ENCODE measurements around the gene CLDN6. TPM values are rescaled to one million over a fixed set of nuclear protein-coding genes. Genes with fewer than 3 reads are reported as not detected.
A peak's percentile ranks its signal among the peaks of the same experiment; 100 is the strongest.

The CLDN6 gene
- total and polyA plus RNA-seq, 8 donors, result not detected

- H3K27me3 ChIP-seq, result peaks cover 0 to 8% (median 0%) of the 10 kb centered on the region in 3 donors
- peak overlapping the region; percentile 57 to 92 (median 78) for H3K4me3 ChIP-seq
- peaks cover 18 to 53% (median 26%) of the 10 kb centered on the region in 4 donors for H3K4me1 ChIP-seq
- peak overlapping the region; percentile 75 to 88 (median 85) for H3K27ac ChIP-seq
- DNase-seq, result no peak
- H3K36me3 ChIP-seq, result peaks cover 0 to 5% (median under 1%) of the 10 kb centered on the region in 4 donors
- intact Hi-C loops (cut with DNase I; ENCODE audit: low total_unique reads), result loop anchor here (5.0 kb wide), 1 partner anchor 68 kb away; no protein-coding TSS in a partner anchor
- H3K9me3 ChIP-seq, result no peaks in the 10 kb centered on the region
- TF ChIP-seq POLR2A (IDR thresholded peaks at IDR 0.05) (no peak), CTCF (IDR thresholded peaks at IDR 0.05) (no peak), POLR2AphosphoS5 (IDR thresholded peaks at IDR 0.05) (no peak), EP300 (IDR thresholded peaks at IDR 0.05) (no peak)
- 50 to 65% (median 53%) methylated on average over 9 of the region's 9 CpGs for WGBS, 5 donors
These were observed 41.8 kb upstream of the CLDN6 start for GRCh38 chr16:3059723-3060242.

DNA sequence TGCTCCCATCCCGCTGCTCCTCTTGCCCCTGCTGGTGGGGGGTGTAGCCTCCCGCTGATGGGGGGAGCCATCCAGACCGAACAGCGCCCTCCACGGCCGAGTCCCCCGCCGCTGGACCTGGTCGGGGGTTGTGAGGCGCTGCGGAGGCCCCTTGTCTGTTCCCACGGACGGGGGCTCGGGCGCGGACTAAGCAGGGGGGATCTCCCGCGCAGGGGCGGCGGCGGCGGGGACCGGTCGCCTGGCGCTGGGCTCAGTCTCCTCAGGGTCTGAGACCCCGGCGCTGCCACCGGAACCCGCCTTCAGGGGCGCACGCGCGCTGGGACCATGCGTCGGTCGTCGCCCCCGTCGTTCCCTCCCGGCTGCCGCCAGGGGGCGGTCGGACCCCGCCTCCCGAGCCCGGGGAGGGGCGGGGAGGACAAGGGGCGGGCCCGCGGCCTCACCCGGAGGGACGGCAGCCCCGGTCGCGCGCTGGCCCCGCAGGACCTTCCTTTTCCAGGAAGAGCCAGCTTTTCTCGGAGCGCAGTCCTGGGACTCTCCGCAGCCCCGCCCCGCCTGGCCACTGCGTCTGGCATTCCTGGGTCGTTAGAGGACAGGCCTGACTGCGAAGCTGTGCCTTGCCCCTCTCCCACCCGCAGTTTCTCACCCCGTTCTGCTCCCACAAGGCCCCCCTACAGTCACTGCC lies 41.2 kb upstream of the CLDN6 start:
- Histone ChIP-seq H3K4me1 (peaks cover 15 to 52% (median 23%) of the 10 kb centered on the region in 4 donors), H3K27me3 (peaks cover 0 to 8% (median 0%) of the 10 kb centered on the region in 3 donors), H3K27ac (peak overlapping the region; percentile 75 to 88 (median 85)), H3K9me3 (no peaks in the 10 kb centered on the region), H3K4me3 (peak overlapping the region; percentile 57 to 92 (median 78)), H3K36me3 (peaks cover 0 to 8% (median 2%) of the 10 kb centered on the region in 4 donors)
- TF ChIP-seq POLR2AphosphoS5 (IDR thresholded peaks at IDR 0.05) (peak; percentile 21 to 85 (median 69)), CTCF (IDR thresholded peaks at IDR 0.05) (peak in 5 of 7 experiments; percentile 64 to 98 (median 91)), POLR2A (IDR thresholded peaks at IDR 0.05) (no peak)
- WGBS, 5 donors, result 0% methylated on average over 15 to 67 of the region's 67 CpGs
- intact Hi-C loops (cut with DNase I; ENCODE audit: low total_unique reads), result loop anchor here (5.0 kb wide), 1 partner anchor 68 kb away; no protein-coding TSS in a partner anchor
- peak; percentile 91 to 97 for DNase-seq

DNA sequence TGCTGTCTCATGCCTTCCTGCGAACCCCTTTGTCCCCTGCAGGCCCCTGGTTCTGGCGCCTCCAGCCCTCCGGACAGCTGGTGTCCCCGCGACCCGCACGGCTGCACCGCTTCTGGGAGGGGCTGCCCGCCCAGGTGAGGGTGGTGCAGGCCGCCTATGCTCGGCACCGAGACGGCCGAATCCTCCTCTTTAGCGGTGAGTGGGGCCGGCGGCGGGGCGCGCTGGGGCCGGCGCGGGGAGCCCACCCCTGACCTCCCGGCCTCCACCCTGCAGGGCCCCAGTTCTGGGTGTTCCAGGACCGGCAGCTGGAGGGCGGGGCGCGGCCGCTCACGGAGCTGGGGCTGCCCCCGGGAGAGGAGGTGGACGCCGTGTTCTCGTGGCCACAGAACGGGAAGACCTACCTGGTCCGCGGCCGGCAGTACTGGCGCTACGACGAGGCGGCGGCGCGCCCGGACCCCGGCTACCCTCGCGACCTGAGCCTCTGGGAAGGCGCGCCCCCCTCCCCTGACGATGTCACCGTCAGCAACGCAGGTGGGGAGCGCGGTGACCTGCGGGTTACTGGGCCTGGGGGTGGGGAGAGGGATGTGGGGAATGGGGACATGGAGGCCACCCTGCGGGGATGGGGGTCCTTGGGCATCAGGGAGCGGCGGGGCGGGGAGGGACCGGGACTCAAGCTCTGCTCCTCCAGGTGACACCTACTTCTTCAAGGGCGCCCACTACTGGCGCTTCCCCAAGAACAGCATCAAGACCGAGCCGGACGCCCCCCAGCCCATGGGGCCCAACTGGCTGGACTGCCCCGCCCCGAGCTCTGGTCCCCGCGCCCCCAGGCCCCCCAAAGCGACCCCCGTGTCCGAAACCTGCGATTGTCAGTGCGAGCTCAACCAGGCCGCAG lies 40.4 kb upstream of the CLDN6 start:
- H3K27ac ChIP-seq, result peak overlapping the region; percentile 53 to 88 (median 85)
- H3K4me3 ChIP-seq, result peak overlapping the region; percentile 57 to 92 (median 78)
- H3K4me1 ChIP-seq, result peaks cover 15 to 52% (median 23%) of the 10 kb centered on the region in 4 donors
- peaks cover 0 to 12% (median 2%) of the 10 kb centered on the region in 4 donors for H3K36me3 ChIP-seq
- TF ChIP-seq POLR2AphosphoS5 (IDR thresholded peaks at IDR 0.05) (no peak), POLR2A (IDR thresholded peaks at IDR 0.05) (no peak), CTCF (IDR thresholded peaks at IDR 0.05) (no peak), EP300 (IDR thresholded peaks at IDR 0.05) (no peak)
- intact Hi-C loops (cut with DNase I; ENCODE audit: low total_unique reads), result loop anchor here (5.0 kb wide), 1 partner anchor 69 kb away; no protein-coding TSS in a partner anchor
- peaks cover 0 to 8% (median 0%) of the 10 kb centered on the region in 3 donors for H3K27me3 ChIP-seq
- H3K9me3 ChIP-seq, result no peaks in the 10 kb centered on the region
- peak; percentile 63 to 82 for DNase-seq
- WGBS, 5 donors, result 4 to 17% (median 5%) methylated on average over 10 to 77 of the region's 77 CpGs

Data from stomach (tissue), 9 donors.